A673 (cell line): Measurements from ENCODE around the gene DDX5. TPM values are rescaled to one million over a fixed set of nuclear protein-coding genes. Genes with fewer than 3 reads are reported as not detected.

Source experiments
- BruUV-seq: library from RNA; stranded (reverse); fragments of 400-500 nt; replicated peaks from 2 replicates; lab custom pipeline; 2021; lab: Mats Ljungman, UMichigan
- CTCF ChIA-PET: fragments of 300-600 bp; sonication (Branson Sonifier 250); formaldehyde crosslinking; loops from one replicate; lab custom pipeline; 2022; ENCODE audit warnings: antibody characterized with exemption; lab: Charles Lee
- POLR2A ChIA-PET: fragments of 300-600 bp; sonication (Branson Sonifier 250); formaldehyde crosslinking; loops from one replicate; lab custom pipeline; 2022; ENCODE audit warnings: antibody characterized with exemption; ENCODE audit not compliant: low non-redundant PET; lab: Charles Lee
- DNase-seq: peaks from one replicate; pipeline ENCODE4 v3.0.0-alpha.2; 2015; ENCODE audit warnings: low spot score
- H3K27ac ChIP-seq: fragments of 200-600 bp; sonication (generic); 2 replicates; pipeline ENCODE4 v1.5.1; 2016; ENCODE audit warnings: mixed run types, low read depth, mild to moderate bottlenecking, mixed read lengths, antibody characterized with exemption, low read length; ENCODE audit not compliant: poor library complexity, severe bottlenecking
- H3K27me3 ChIP-seq: fragments of 200-600 bp; sonication (generic); replicated peaks from 2 replicates; pipeline ENCODE4 v1.6.1; 2017; ENCODE audit warnings: mixed run types, low read depth, mild to moderate bottlenecking, mixed read lengths, antibody characterized with exemption, low read length; ENCODE audit not compliant: insufficient read depth, poor library complexity
- H3K36me3 ChIP-seq: fragments of 200-600 bp; sonication (generic); 2 replicates; pipeline ENCODE4 v1.6.1; 2016; ENCODE audit warnings: mixed run types, mild to moderate bottlenecking, mixed read lengths, antibody characterized with exemption, low read length; ENCODE audit not compliant: insufficient read depth, poor library complexity, severe bottlenecking
- H3K4me1 ChIP-seq: fragments of 200-600 bp; sonication (generic); 2 replicates; pipeline ENCODE4 v1.6.1; 2017; ENCODE audit warnings: mixed run types, mild to moderate bottlenecking, mixed read lengths, antibody characterized with exemption, low read length; ENCODE audit not compliant: insufficient read depth, poor library complexity, severe bottlenecking
- H3K4me3 ChIP-seq: fragments of 200-600 bp; sonication (generic); 2 replicates; pipeline ENCODE4 v1.5.1; 2016; ENCODE audit warnings: low read depth, mixed run types, mild to moderate bottlenecking, mixed read lengths, low read length; ENCODE audit not compliant: poor library complexity, severe bottlenecking
- H3K9me3 ChIP-seq: fragments of 200-600 bp; sonication (generic); 2 replicates; pipeline ENCODE4 v1.6.1; 2016; ENCODE audit warnings: mixed run types, low read depth, mild to moderate bottlenecking, mixed read lengths, antibody characterized with exemption, low read length; ENCODE audit not compliant: poor library complexity, severe bottlenecking
- CTCF ChIP-seq: fragments of 300-800, 200-600 bp; sonication (generic); conservative IDR thresholded peaks from 2 replicates; pipeline ENCODE4 v1.5.1; 2017; ENCODE audit warnings: low read depth, mild to moderate bottlenecking, antibody characterized with exemption, low read length, moderate library complexity, mixed read lengths
- EZH2 ChIP-seq: fragments of 200-600 bp; sonication (generic); IDR thresholded peaks from 2 replicates; pipeline ENCODE4 v1.6.1; 2017; ENCODE audit warnings: borderline replicate concordance, low read depth, mild to moderate bottlenecking, mixed read lengths, antibody characterized with exemption, low read length; ENCODE audit not compliant: poor library complexity, severe bottlenecking
- intact Hi-C: fragments of 100-400 bp; cut with micrococcal nuclease; formaldehyde crosslinking; loops from one replicate; pipeline ENCODE4 v1.10.0; 2022; ENCODE audit not compliant: unreplicated experiment
- total RNA-seq: library from RNA; stranded (reverse); gene quantifications from 2 replicates; pipeline ENCODE4 v1.2.3, GENCODE V29; 2021

Gene DDX5
- total RNA-seq, 1 experiment from 2014 or later: 911 TPM

- no peak for DNase-seq
- H3K27ac ChIP-seq: no peak overlapping the region
- peaks cover 5% of the 10 kb centered on the region for H3K4me1 ChIP-seq
- H3K36me3 ChIP-seq: peaks cover 73% of the 10 kb centered on the region
- ChIA-PET CTCF (no interaction called here), POLR2A (no interaction called here)
- H3K27me3 ChIP-seq: no peaks in the 10 kb centered on the region
- intact Hi-C loops: no loop called here
- H3K9me3 ChIP-seq: no peaks in the 10 kb centered on the region
- BruUV-seq: no TSS peak
- no peak overlapping the region for H3K4me3 ChIP-seq
- TF ChIP-seq CTCF (no peak), EZH2 (no peak)
These were observed 3.3 kb downstream of the DDX5 start for GRCh38 chr17:64502809-64503208.

- DNase-seq: no peak
- Histone ChIP-seq H3K4me3 (no peak overlapping the region), H3K27ac (no peak overlapping the region), H3K4me1 (peaks cover 9% of the 10 kb centered on the region), H3K27me3 (no peaks in the 10 kb centered on the region), H3K9me3 (no peaks in the 10 kb centered on the region), H3K36me3 (peaks cover 76% of the 10 kb centered on the region)
- intact Hi-C loops: no loop called here
- CTCF ChIA-PET: no interaction called here
- BruUV-seq: no TSS peak
- TF ChIP-seq CTCF (no peak), EZH2 (no peak)
- POLR2A ChIA-PET: interaction anchor here (0.5 kb wide), 1 partner anchor 17 kb away, joined by 3 read pairs; no protein-coding TSS in a partner anchor
These were observed 4.1 kb downstream of the DDX5 start for GRCh38 chr17:64502021-64502420.

GRCh38 chr17:64500862-64501765, 5.0 kb downstream of the DDX5 start:
- DNase-seq: no peak
- H3K9me3 ChIP-seq: no peaks in the 10 kb centered on the region
- BruUV-seq: no TSS peak
- peaks cover 9% of the 10 kb centered on the region for H3K4me1 ChIP-seq
- no peak overlapping the region for H3K27ac ChIP-seq
- no peak overlapping the region for H3K4me3 ChIP-seq
- TF ChIP-seq CTCF (no peak), EZH2 (no peak)
- intact Hi-C loops: no loop called here
- H3K36me3 ChIP-seq: peaks cover 76% of the 10 kb centered on the region
- H3K27me3 ChIP-seq: no peaks in the 10 kb centered on the region
- CTCF ChIA-PET: no interaction called here
- POLR2A ChIA-PET: interaction anchor here (0.5 kb wide), 1 partner anchor 183 kb away, joined by 10 read pairs; no protein-coding TSS in a partner anchor
